Measurements from ENCODE around the gene GCNT1.

DNA sequence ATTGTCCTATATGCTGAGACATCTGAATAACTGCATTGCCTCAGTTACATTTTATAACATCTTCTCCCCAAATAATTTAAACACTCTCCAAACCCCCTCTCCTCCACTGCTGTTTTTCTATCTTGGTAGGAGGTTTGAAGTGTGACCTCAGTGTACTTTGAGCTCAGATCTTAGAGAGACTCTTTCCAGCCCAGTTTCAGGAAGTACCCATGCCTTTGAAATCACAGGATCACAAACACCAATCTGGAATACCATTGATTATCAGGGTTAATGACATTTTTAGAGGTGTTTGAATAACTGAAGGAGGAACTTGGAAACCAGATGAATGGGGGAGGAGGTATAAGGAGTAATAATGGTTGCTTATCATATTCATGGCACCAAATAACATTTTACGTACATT is 93.2 kb downstream of the GCNT1 start:
- TF ChIP-seq POLR2AphosphoS5 (IDR thresholded peaks at IDR 0.05; ENCODE audit: low read depth, low read length) (no peak), POLR2A (IDR thresholded peaks at IDR 0.05; ENCODE audit: low read depth, low read length) (no peak), SPI1 (IDR thresholded peaks at IDR 0.05; ENCODE audit: low read depth, low read length) (no peak), TAF1 (IDR thresholded peaks at IDR 0.05; ENCODE audit: low read depth, low read length) (no peak)
